OCI-LY3 (cell line): ENCODE results near the gene TOM1L2.

Experiments
- H2AFZ ChIP-seq: fragments of 200-600, 300-600 bp; shearing (Covaris generic); 2 replicates; pipeline ENCODE4 v1.6.0; 2014; ENCODE audit warnings: antibody characterized with exemption, low read depth, low read length
- H3K27ac ChIP-seq: fragments of 200-600, 300-600 bp; sonication (generic); 2 replicates; pipeline ENCODE4 v1.5.1; 2014; ENCODE audit warnings: mild to moderate bottlenecking, low read length, moderate library complexity, mixed read lengths
- H3K27me3 ChIP-seq: fragments of 200-600, 300-600 bp; sonication (generic); 2 replicates; pipeline ENCODE4 v1.6.1; 2014; ENCODE audit warnings: low read depth, low read length, mixed read lengths
- H3K36me3 ChIP-seq: fragments of 200-600, 300-600 bp; sonication (generic); replicated peaks from 2 replicates; pipeline ENCODE3; 2014; ENCODE audit warnings: low read depth, low read length, mixed read lengths
- H3K4me1 ChIP-seq: fragments of 300-600, 200-600 bp; sonication (generic); 2 replicates; pipeline ENCODE4 v1.6.1; 2014; ENCODE audit warnings: low read length, mixed read lengths
- H3K4me2 ChIP-seq: fragments of 200-600, 300-600 bp; sonication (generic); 2 replicates; pipeline ENCODE4 v1.6.1; 2014; ENCODE audit warnings: low read length, mixed read lengths
- H3K4me3 ChIP-seq: fragments of 300-600, 200-600 bp; sonication (generic); 2 replicates; pipeline ENCODE4 v1.5.1; 2014; ENCODE audit warnings: antibody characterized with exemption, mild to moderate bottlenecking, low read length, moderate library complexity
- H3K79me2 ChIP-seq: fragments of 300-600, 200-600 bp; shearing (Covaris generic); 2 replicates; pipeline ENCODE4 v1.6.1; 2014; ENCODE audit warnings: mild to moderate bottlenecking, low read length, mixed read lengths
- H3K9ac ChIP-seq: fragments of 300-600, 200-600 bp; shearing (Covaris generic); 2 replicates; pipeline ENCODE4 v1.6.0; 2014; ENCODE audit warnings: mild to moderate bottlenecking, low read length, moderate library complexity
- H3K9me3 ChIP-seq: fragments of 200-600, 300-600 bp; shearing (Covaris generic); 2 replicates; pipeline ENCODE4 v1.6.1; 2014; ENCODE audit warnings: low read length, mixed read lengths; ENCODE audit not compliant: insufficient read depth
- H4K20me1 ChIP-seq: fragments of 200-600, 300-600 bp; sonication (generic); 2 replicates; pipeline ENCODE4 v1.6.1; 2016; ENCODE audit warnings: low read length, mixed read lengths; ENCODE audit not compliant: insufficient read depth
- EZH2phosphoT487 ChIP-seq: fragments of 200-600 bp; shearing (Covaris generic); IDR thresholded peaks from 2 replicates; pipeline ENCODE4 v1.6.1; 2018; ENCODE audit warnings: antibody characterized with exemption, mixed run types, low read depth
- TF ChIP-seq, protein P1 (sequence below): fragments of 200-600, 300-600 bp; sonication (generic); IDR thresholded peaks from 2 replicates; pipeline ENCODE4 v1.5.1; 2014; ENCODE audit warnings: antibody characterized with exemption, low read length, low read depth

TOM1L2 gene

DNA sequence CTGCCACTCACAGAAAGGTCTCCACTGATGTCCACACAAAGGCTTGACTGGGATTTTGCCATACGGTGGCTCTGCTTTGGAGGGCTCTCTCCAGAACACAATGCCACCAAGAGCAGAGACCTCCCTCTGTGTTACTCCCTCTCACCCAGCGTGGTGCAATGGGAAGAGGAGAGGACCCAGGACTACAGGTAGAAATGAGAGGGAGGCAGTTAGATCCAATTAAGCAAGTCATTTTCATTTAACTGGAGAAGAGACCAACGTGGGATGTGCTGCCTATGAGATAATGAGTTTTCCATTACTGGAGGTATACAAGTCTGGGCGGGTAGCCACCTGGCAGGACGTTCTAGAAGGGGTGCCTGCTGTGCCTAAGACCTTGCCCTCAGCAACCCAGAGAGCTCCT, 34.2 kb downstream of the TOM1L2 start:
- Histone ChIP-seq H3K9me3 (no peaks in the 10 kb centered on the region), H3K36me3 (no peaks in the 10 kb centered on the region), H3K9ac (no peak overlapping the region), H3K4me3 (no peak overlapping the region), H4K20me1 (no peaks in the 10 kb centered on the region), H3K27me3 (no peaks in the 10 kb centered on the region), H2AFZ (no peak overlapping the region), H3K4me2 (no peak overlapping the region), H3K4me1 (peaks cover 5% of the 10 kb centered on the region), H3K27ac (no peak overlapping the region), H3K79me2 (no peaks in the 10 kb centered on the region)
- TF ChIP-seq, protein P1, sequence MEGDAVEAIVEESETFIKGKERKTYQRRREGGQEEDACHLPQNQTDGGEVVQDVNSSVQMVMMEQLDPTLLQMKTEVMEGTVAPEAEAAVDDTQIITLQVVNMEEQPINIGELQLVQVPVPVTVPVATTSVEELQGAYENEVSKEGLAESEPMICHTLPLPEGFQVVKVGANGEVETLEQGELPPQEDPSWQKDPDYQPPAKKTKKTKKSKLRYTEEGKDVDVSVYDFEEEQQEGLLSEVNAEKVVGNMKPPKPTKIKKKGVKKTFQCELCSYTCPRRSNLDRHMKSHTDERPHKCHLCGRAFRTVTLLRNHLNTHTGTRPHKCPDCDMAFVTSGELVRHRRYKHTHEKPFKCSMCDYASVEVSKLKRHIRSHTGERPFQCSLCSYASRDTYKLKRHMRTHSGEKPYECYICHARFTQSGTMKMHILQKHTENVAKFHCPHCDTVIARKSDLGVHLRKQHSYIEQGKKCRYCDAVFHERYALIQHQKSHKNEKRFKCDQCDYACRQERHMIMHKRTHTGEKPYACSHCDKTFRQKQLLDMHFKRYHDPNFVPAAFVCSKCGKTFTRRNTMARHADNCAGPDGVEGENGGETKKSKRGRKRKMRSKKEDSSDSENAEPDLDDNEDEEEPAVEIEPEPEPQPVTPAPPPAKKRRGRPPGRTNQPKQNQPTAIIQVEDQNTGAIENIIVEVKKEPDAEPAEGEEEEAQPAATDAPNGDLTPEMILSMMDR: no peak
- no peak for TF ChIP-seq EZH2phosphoT487

DNA sequence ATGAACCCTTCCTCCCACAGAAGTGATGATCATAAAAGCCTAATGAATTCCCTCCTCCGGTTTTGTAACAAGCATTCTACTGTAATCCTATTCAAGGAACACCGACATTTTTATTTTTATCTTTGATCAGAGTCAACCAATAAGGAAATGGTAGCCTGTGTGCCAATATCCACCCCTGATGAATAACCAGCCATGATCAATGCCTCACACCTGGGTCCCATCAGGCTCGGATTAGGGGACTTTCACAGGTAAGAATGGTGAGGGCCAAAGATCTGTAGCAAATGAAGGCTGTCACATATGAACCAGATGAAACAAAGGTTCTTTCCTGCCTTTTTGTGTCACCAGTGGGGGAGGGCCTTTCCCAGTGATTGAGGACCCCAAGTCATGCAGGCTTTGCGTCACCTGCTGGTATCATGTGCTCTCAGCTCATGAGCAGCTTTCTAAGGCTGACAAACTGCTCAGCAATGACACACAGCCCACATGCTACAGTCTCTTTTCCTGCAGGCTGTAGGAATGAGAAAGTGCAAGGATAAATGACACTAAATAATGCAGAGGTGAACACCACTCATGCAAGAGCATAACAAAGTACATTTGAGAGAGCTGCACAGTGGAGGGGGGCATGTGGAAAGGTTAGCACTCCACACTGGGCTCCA, 34.9 kb downstream of the TOM1L2 start:
- Histone ChIP-seq H3K4me3 (no peak overlapping the region), H3K36me3 (no peaks in the 10 kb centered on the region), H4K20me1 (no peaks in the 10 kb centered on the region), H2AFZ (no peak overlapping the region), H3K27ac (no peak overlapping the region), H3K4me1 (peaks cover 5% of the 10 kb centered on the region), H3K79me2 (no peaks in the 10 kb centered on the region), H3K9ac (no peak overlapping the region), H3K4me2 (no peak overlapping the region), H3K27me3 (no peaks in the 10 kb centered on the region), H3K9me3 (no peaks in the 10 kb centered on the region)
- TF ChIP-seq EZH2phosphoT487: no peak
- TF ChIP-seq, protein P1: no peak

DNA sequence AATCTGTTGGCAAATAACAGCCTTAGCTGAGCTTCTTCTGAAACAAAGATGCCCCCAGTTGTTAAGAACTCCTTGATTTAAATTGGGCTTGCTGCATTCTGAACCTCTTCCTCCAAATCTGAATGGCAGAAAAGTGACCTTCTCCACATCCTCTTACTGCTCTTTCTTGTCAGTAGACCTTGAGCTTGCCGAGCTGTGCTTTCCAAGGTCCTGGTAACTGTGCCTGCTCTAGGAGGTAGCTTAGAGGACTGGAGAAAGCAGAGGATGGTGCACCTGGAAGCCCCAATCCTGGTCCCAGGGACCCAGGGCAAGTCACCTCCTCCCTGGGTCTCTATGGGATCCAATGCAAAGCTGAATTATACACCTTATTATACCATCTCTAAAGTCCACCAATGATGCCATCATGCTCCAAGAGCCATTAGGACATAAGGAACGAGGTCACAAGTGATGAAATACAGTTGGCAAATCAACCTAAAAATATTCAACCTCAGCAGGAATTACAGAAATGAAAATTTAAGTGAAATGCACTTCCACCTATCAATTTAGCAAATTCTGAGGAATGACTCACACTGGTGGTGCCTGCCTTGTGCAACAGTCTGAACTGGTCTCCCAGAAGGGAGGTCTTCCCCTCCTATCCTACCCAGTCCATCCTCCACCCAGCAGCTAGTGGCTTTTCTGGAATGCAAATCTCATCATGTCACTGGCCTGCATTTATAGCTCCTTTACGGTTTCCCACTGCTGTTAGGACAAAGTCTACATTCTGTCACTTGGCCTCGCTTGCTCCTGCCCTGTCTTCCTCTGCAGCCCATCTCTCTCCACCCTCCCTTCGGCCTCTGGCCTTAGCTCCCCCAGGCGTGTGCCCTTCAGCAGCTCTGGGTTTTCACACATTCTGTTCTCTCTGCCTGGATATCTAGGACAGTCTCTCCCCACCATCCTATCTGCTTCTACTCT, 36.6 kb downstream of the TOM1L2 start:
- Histone ChIP-seq H3K4me1 (peaks cover 5% of the 10 kb centered on the region), H3K9me3 (no peaks in the 10 kb centered on the region), H3K27me3 (no peaks in the 10 kb centered on the region), H3K4me2 (no peak overlapping the region), H3K4me3 (no peak overlapping the region), H3K27ac (no peak overlapping the region), H3K36me3 (no peaks in the 10 kb centered on the region), H2AFZ (no peak overlapping the region), H3K79me2 (no peaks in the 10 kb centered on the region), H3K9ac (no peak overlapping the region), H4K20me1 (no peaks in the 10 kb centered on the region)
- TF ChIP-seq, protein P1: no peak
- TF ChIP-seq EZH2phosphoT487: no peak

- Histone ChIP-seq H3K4me2 (no peak overlapping the region), H3K79me2 (no peaks in the 10 kb centered on the region)
Observed at GRCh38 chr17:17934806-17935205, 37.4 kb downstream of the TOM1L2 start.

More at GRCh38 chr17:17934806-17935205, 37.4 kb downstream of the TOM1L2 start:
- no peaks in the 10 kb centered on the region for H4K20me1 ChIP-seq
- H3K9ac ChIP-seq: no peak overlapping the region
- H3K4me3 ChIP-seq: no peak overlapping the region
- TF ChIP-seq, protein P1: no peak
- TF ChIP-seq EZH2phosphoT487: no peak
- H3K36me3 ChIP-seq: no peaks in the 10 kb centered on the region
- no peaks in the 10 kb centered on the region for H3K27me3 ChIP-seq
- H3K27ac ChIP-seq: no peak overlapping the region
- peaks cover 5% of the 10 kb centered on the region for H3K4me1 ChIP-seq
- no peak overlapping the region for H2AFZ ChIP-seq
- H3K9me3 ChIP-seq: no peaks in the 10 kb centered on the region
